ENCODE data around the gene FGF21.

DNA sequence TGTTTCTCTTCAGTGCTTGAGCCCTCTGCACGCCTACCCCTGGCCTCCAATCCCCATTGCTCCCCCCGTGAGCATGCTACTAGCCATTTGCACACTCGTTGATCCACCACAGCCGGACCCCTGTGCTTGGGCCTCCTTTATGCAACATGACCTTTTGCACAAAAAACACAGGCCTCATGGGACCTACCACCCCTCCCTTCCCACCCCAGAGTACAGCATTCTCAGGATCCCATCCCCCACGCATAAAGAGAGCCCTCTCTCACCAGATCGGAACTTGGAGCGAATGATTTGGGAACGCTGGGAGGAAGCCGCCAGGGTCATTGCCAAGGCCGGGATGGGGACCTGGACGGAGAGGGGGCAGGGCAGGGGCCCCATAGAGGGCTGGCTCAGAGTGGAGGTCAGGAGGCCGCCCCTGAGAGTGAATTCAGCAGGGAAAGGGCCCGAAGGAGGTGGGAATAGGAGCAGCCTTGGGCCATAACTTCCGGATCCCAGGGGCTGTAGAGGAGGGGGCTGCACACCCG lies 36.6 kb upstream of the FGF21 start:
- TF ChIP-seq POLR2AphosphoS5 (IDR thresholded peaks at IDR 0.05; ENCODE audit: insufficient read depth, low read depth, low read length), result no peak
- no peak for TF ChIP-seq CTCF (IDR thresholded peaks at IDR 0.05; ENCODE audit: extremely low read depth in 1 of 2, insufficient read depth in 1 of 2, low read depth in 1 of 2, low read length in 2 of 2)
- no peak for TF ChIP-seq POLR2A (IDR thresholded peaks at IDR 0.05; ENCODE audit: low read depth, low read length)
- no peak for TF ChIP-seq EZH2 (IDR thresholded peaks at IDR 0.05; ENCODE audit: borderline replicate concordance, low read depth, low read length, severe bottlenecking)
- TF ChIP-seq JUN (IDR thresholded peaks at IDR 0.05; ENCODE audit: borderline replicate concordance, insufficient read depth, insufficient read length, low read depth), result no peak
- no peak for TF ChIP-seq FOS (IDR thresholded peaks at IDR 0.05; ENCODE audit: borderline replicate concordance, insufficient read depth, low read length)
- TF ChIP-seq MAX (IDR thresholded peaks at IDR 0.05; ENCODE audit: insufficient read depth, insufficient read length), result no peak
